HepG2 (cell line): ENCODE results near the gene CHST1.

Source experiments
- EZH2 ChIP-seq: conservative IDR thresholded peaks from 2 replicates; pipeline ENCODE4 v1.6.1; 2012; ENCODE audit warnings: mild to moderate bottlenecking, low read depth, low read length, moderate library complexity
- KAT2B ChIP-seq: fragments of 150-350 bp; IDR thresholded peaks from 2 replicates; pipeline ENCODE4 v1.6.1; 2014; ENCODE audit warnings: low read depth, low read length, borderline replicate concordance
- POLR2A ChIP-seq, 2 experiments: IDR thresholded peaks; 2 replicates each; pipeline ENCODE4 v1.6.1; 2011; ENCODE audit warnings: low read depth in 2 of 2, low read length in 2 of 2, mild to moderate bottlenecking in 1 of 2, moderate library complexity in 1 of 2; ENCODE audit not compliant: insufficient read depth in 1 of 2
- TCF7L2 ChIP-seq: IDR thresholded peaks from 2 replicates; pipeline ENCODE4 v1.6.1; 2011; ENCODE audit warnings: mild to moderate bottlenecking, low read depth, low read length, moderate library complexity
- ZBTB21 ChIP-seq: sonication (generic); formaldehyde crosslinking; IDR thresholded peaks from 2 replicates; pipeline ENCODE4 v1.4.0; 2020; ENCODE audit warnings: missing genetic modification reagents
- ZNF143 ChIP-seq: sonication (generic); formaldehyde crosslinking; IDR thresholded peaks from 2 replicates; pipeline ENCODE4 v1.4.0; 2020; ENCODE audit warnings: missing genetic modification reagents
- ZNF432 ChIP-seq: sonication (generic); formaldehyde crosslinking; IDR thresholded peaks from 2 replicates; pipeline ENCODE4 v1.5.0; 2020; ENCODE audit warnings: missing genetic modification reagents, mild to moderate bottlenecking, borderline replicate concordance
- ZZZ3 ChIP-seq: sonication (generic); formaldehyde crosslinking; IDR thresholded peaks from 2 replicates; pipeline ENCODE4 v1.4.0; 2020; ENCODE audit warnings: missing genetic modification reagents, mild to moderate bottlenecking, borderline replicate concordance
- TF ChIP-seq, protein P1 (sequence below): sonication (generic); formaldehyde crosslinking; IDR thresholded peaks from 2 replicates; pipeline ENCODE4 v1.5.0; 2020; ENCODE audit warnings: mild to moderate bottlenecking, missing genetic modification reagents, moderate library complexity

DNA sequence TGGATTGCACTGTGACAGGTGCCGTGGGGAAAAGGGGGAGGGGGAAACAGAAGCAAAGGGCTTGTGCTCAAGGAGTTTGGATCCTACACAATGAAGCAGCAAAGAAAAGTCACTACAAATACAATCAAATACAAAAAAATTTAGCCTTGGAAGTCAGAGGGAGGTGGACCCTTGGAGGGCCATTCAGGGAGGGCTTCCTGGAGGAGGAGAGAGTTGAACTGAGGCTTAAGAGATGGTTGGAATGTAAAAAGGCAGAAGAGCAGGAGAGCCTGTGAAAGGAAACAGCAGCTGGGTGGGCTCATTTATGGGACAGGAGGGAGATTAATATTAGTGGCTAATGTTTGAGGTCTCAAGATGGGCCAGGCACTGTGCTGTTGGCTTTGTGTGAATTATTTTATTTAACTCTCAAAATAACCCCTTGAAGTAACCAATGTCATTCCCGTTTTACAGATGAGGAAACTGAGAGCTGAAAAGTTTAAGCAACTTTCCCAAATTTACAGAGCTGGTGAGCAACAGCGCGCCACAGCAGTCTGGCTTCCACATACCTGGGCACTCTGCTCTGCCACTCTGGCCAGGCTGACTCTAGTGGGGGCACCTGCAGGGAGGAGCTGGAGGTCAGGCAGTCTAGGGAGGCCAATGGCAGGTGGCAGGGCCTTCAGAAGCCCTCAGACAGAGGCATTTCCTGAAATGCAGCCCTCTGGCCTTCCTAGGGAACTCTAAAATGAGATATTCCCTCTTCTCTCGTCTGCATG, 2.7 kb upstream of the CHST1 start:
- TF ChIP-seq TCF7L2 (no peak), KAT2B (no peak), ZNF432 (CRISPR knock-in tag) (no peak), POLR2A (IDR thresholded peaks at IDR 0.05; ENCODE audit: insufficient read depth in 1 of 2, low read depth in 2 of 2, low read length in 2 of 2) (no peak), ZNF143 (CRISPR knock-in tag) (no peak), EZH2 (no peak), ZBTB21 (CRISPR knock-in tag) (no peak), ZZZ3 (CRISPR knock-in tag) (no peak)
- TF ChIP-seq, protein P1, sequence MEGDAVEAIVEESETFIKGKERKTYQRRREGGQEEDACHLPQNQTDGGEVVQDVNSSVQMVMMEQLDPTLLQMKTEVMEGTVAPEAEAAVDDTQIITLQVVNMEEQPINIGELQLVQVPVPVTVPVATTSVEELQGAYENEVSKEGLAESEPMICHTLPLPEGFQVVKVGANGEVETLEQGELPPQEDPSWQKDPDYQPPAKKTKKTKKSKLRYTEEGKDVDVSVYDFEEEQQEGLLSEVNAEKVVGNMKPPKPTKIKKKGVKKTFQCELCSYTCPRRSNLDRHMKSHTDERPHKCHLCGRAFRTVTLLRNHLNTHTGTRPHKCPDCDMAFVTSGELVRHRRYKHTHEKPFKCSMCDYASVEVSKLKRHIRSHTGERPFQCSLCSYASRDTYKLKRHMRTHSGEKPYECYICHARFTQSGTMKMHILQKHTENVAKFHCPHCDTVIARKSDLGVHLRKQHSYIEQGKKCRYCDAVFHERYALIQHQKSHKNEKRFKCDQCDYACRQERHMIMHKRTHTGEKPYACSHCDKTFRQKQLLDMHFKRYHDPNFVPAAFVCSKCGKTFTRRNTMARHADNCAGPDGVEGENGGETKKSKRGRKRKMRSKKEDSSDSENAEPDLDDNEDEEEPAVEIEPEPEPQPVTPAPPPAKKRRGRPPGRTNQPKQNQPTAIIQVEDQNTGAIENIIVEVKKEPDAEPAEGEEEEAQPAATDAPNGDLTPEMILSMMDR (CRISPR knock-in tag), result no peak
